Stimulated activated CD8-positive, alpha-beta memory T cell treated with anti-CD3 and anti-CD28 coated beads, Interleukin-7, amount 100 ng/mL, for 4 hours (primary cell): ENCODE data around the gene SLC28A3.

Experiments used
- DNase-seq, 2 donors: peaks; one replicate each; pipeline ENCODE4 v3.0.0-alpha.2; 2020; ENCODE audit warnings: low read depth in 2 of 2

SLC28A3 gene

DNA sequence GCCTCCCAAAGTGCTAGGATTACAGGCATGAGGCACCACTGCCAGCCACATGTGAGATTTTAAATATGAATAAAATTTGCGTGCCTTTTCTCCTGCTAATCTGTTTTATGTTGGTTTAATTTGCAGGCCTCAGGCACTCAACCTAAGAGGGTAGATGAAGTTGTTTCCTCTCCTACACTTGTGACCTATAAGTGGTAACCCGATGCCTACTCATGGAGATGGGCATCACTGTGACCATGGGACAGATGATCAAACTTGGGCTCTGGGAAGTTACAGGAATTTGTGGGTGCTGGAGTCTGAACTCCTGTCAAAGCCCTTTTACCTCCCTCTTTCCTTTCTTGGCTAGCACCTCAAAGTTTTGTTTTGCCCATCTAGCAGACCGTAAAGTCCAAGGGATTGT is 1.1 kb downstream of the SLC28A3 start:
- no peak for DNase-seq

DNA sequence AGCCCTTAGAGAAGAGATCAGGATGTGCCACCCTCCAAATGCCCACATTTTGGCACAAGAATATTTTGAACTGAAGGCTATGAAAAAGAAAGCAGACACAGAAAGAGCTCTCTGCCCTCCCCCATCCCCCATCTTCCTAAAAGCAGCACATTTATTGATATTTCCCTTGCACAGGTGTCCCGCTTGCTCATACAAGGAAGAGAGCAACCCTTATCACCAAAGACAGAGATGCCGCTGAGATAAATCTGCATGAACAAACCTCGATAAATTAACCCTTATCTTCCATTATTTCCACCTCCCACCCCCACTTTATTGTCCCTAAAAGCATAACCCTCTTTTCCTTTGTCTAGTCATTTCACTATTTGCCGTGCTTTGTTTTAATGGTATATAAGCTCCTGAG is 1.8 kb downstream of the SLC28A3 start:
- DNase-seq, result no peak

DNA sequence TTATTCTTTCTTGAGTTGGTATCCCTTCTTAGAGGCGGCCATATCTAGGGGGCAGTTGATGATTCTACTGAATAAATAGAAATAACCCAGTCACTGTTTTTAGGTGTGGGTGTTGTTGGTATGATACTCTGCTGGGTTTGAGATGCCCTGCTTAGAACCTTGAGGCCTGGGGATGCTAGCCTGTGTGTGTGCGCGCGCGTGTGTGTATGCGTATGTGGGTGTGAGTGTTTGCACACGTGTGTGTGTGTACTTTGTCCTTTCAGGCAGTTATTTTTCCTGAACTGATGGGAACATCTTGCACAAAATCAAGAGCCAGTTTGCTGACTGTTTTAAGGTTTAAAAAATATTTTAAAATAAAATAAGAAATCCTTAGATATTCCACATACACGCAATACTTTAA is 3.3 kb downstream of the SLC28A3 start:
- DNase-seq, result no peak

DNA sequence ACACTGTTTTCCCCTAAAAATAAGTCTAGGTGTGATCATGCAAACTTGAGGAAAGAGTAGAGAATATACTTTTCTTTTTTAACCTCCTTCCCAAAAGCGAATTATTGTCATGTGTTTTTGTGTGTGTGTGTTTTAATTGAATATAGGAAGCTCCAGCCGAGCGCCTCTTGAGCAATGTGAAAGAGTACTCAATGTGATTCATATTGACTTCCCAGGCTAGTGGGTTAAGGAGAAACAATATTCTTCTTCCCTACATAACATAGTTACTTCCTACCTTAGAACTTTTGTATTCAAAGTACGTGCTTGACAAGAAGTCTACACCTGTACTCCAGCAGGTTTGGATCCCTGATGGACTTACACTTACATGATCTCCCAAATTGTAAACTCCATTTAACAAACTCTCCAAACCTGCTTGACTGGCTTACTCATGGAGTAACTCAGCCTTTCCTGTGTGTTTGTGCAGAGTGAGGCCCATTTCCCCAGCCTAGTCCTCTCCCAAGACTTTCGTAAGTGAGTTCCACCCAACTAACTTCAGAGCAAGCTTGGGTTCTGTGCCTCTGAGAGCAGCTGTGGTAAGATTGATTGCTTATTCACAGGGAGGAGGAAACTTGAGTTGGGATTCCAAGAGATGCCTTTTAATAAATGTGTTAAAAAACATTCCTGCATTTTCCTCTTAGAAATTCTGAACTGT is 9.3 kb downstream of the SLC28A3 start:
- no peak for DNase-seq

DNA sequence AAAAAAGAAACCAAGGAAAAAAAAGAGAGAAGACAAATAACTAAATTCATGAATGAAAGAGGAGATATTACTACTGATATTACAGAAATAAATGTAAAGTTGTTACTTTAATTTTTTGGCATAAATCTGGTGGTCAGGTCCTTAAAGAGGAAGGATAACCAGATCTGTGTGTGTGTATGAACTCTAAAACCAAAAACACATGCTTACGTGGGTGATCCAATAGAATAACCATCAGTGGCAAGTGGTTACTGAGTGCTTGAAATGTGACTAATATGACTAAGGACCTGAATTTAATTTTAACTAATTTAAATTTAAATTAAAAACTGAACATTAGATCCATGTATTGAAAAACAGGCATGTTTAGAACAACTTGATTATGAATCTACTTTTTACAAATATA is 10.3 kb downstream of the SLC28A3 start:
- no peak for DNase-seq

DNA sequence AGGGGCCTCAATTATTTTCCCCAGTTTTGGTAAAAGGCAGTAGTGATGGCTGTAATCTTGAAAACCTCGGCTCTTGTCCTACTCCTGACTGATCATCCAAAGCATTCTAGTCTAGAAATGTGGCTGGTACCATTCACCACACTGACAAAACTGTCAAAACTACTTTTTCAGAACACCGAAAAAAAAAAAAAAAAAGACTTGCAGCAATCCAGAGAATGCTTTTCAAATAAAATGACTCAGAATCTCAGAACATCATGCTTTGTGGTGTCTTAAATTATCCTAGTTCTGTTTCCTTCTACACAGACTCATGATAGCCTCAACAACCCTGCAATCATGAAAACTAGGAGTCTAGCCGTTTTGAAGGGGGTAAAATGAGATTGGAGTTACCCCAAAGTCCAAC is 13.4 kb downstream of the SLC28A3 start:
- DNase-seq, result no peak

DNA sequence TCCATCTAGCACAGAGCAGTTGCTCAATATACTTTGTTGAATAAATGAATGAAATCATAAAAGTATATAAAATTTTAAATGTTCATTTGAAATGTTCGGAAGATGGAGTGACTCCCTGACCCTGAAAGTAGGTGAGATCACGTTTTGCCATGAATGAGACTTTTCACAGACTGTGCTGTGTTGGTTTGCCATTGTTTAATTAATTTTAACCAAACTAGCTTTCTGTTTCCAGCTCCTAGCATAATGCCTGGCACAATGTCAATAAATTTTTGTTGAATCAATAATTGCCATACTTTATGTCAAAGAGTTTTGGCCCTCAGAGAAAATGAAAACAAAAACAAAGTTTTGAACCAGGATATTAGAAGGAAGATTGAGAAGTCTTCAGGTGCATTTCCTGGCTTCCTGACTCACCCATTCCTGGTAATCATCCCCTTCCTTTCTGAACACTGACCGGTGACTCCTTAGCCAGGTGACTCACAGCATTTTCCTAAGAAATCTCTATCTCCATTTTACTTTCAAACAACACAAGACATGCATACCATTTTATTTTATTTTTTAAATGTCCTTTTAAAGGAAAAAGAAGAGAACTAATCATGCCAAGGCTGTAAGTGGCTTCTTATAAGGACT is 15.1 kb downstream of the SLC28A3 start:
- no peak for DNase-seq

DNA sequence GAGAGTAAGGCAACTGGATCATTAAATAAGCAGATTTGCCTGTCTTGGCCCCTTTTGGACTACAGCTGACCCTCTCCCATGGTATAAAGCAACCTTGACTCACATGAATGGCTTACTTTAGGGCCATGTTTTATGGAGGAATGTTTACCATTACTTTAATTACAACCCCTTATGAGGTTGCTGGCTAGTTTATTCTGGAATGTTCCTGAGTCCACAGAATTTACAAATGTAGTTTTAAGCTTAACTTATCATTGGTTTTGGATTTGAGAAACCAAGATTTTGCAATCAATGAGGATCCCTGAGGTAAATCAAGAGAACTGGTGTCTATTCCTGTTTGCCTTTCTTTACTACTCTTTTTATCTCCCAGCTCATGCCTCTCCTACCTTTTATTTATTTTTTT is 15.7 kb downstream of the SLC28A3 start:
- no peak for DNase-seq

DNA sequence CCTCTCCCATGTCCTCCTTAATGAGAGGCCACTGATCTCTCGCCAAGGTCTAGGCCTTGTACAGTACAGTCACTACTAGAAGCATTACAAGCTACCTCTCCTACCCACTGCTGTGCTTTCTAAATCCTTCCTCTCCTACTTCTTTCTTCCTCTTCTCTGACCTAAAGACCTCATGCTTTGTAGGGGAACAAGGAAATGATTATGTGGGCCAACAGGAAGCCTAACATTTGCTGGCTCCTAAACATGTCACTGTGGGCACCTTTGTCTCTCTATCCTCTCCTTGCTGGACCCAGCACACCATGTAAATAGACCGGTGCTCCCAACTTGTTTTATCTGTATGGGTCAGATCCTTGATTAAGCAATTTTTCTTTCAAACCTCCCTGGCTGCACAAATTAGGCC is 16.7 kb downstream of the SLC28A3 start:
- no peak for DNase-seq

DNA sequence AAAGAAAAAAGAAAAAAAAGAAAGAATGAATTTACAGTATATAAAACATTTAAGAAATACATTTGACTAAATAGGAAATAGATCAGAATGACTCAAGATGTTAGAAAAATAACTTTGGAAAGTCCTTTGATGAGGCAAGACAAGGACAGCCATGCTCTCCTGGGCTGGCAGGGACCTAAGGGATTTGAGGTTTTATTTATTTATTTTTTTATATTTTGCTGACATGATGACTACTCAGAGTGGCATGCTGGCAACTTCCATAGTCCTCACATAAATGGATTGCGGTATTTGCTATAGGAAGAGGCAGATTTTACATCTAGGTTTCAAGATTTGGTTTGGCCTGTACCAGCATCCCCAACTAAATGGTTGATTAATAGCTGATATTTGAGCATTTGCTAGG is 17.7 kb downstream of the SLC28A3 start:
- no peak for DNase-seq

DNA sequence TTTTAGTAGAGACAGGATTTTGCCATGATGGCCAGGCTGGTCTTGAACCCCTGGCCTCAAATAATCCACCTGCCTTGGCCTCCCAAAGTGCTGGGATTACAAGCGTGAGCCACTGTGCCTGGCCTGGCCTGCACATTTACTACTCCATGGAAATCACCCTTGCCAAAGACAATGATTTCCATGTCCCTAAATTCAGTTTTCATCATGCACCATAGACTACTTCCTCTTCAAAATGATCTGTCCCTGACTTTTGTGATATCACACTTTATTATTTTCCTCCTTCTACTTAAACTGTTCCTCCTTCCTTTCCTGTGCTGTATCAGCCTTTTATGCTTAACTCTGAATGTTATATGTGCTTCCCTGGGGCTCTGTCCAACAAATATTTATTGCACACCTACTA is 20.3 kb downstream of the SLC28A3 start:
- no peak for DNase-seq

DNA sequence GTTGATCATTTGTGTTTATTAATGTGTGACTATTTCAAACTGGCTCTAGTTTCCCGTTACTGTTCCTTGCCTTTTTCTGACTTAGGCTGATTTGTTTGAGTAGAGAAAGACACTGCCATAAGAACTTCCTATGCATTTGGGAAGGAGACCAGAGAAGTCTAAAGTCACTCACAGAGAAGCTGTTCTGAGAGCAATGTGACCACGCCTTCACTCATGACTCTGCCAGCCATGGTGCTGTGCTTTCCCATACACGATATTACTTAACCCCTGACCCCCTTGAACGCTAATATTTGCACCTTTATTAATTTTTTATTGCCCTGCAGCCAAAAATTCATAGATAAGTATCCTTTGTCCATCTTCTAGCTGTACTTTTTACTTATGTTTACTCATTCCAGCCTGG is 20.9 kb downstream of the SLC28A3 start:
- DNase-seq, result no peak

DNA sequence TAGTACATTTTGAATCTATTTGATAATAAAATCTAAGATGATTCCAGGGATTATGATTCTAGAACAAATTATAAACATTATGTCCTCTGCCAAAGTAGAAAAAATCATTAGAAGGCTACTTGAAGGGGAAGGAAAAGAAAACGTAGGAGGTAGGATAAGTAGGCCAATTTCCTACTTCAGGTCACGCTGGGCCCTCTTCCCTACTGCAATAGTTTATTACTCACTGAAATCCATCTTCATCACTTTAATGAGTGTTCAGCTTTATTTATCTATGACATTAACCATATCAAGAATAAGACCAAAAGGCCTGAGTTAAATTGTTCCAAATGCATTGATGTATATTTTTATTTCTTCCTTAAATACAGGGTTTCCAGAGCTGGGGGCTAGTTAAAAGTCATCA is 21.6 kb downstream of the SLC28A3 start:
- no peak for DNase-seq

DNA sequence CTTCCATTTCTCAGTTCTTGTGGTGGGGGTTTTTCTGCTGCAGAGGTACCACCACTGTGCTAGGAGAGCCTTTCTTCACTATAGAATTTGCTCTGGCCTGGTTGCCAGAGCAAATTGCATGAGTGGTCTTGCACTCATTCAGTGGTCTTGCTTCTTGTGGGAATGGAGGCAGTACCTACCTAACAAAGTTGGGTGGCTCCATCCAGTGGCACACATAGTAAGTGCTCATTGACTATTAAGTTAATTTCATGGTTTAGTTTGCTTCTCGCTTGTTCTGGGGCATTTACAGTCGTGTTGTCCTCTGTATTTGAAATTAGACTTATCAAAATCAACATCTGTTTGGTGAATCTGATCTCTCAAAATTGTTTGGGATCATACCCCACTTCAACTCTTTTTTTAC is 23.0 kb downstream of the SLC28A3 start:
- DNase-seq, result no peak

DNA sequence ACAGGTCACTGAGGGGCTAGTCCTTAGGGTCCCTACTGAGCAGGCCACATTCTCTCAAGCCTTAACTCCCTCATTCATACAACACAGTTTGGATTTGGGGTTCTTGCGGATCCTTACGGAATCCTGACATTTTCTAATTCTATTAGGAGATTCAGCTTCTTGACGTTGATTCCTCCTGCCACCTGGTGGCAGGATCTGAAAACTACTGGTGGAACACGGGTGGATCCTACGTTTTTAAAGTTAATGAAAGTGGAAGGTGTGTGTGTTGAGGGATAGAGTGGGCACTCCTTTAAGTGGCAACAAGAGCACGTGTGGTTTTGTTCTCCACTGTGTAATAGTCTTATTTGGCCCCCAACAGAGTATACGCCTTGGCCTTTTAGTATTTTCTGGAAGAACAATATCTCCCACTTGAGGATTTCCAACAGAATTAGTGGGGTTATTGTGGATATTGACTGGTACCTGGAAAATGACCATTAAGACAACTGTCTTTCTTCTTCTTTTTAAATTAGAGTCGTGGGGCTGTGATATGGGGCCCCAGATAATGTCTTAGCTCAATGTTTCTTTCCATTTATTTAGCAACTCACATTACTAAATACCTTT is 25.2 kb downstream of the SLC28A3 start:
- DNase-seq, result peak in 1 of 2 donors; percentile 12

DNA sequence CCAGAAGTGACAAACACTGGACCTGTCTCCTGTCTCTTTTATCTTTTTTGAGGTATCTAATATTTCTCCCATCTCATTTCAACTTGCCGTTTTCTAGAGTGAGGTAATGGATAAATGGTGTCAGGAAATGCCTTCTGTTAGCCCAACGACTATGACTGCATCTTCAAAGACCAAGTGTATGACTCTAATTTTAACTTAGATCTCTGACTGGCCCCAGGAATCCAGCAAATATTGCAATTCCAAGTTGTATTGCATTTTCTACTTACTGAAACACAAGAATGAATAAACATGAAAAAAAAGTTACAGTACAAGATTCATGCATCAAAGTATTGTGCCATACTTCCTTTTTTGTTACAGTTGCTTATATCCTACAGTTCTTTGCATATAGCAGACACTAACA is 26.3 kb downstream of the SLC28A3 start:
- no peak for DNase-seq

DNA sequence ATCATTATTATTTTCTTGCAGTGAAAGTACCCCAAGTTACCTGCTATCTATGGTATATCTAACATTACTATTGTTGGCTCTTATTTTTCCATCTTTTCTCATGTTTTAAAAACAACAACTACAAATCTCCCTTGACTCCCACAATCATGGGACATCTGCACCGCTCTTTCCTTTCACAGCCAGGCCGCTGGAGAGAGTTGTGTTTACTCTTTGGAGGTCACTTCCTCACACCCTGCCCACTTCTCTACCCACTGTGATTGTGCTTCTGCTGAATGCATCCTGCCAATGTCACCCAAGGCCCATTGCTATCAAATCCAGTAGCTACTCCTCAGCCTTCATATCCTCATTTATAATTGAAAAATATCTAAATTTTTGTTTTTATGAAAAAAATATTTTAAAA is 29.7 kb downstream of the SLC28A3 start:
- DNase-seq, result no peak

DNA sequence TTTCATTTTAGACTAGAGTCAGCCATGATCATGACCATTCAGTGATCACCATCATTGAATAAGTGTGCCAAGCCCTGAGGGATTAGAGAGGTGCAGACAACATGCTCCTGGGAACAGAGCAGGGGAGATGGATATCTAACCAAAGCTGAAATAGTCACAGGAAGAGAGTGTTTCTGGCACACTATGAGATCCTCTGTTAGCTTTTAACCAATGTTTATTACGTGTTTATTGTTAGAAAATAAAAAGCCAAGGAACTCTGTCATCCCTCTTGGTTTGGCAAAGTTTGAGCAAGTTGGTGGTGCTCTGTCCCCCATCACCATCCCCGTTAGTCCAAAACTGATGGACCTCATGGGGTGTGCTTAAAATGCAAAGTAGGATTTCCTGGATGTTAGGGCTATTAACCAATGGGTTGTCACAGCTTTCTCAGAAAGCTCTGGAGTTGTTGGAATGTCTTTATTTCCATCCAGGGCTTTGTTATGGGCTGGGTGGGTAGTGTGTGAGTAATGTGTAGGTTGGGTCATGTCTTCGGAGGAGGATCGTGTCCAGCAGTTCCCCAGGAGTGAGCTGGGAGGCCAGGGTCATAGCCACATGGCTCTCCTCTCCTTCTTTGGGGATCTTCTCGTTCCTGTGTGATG is 34.9 kb downstream of the SLC28A3 start:
- no peak for DNase-seq

DNA sequence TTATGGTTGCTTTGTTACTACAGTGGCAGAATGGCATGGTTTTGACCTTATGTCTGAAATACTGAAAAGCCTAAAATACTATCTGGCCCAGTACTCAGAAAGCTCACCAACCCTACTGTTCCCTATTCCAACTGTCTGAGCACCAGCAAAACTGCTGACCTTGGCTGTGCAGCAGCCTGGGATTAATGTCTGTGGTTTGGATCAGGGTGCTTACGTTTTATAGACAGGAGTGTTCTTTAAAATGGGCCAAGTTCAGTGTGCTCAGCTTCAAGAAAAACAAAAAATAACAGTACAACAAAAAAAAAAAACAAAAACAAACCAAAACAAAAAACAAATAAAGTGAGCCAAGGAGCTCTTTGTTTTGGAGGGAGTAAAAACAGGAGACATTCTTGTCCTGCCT is 36.4 kb downstream of the SLC28A3 start:
- DNase-seq, result no peak

DNA sequence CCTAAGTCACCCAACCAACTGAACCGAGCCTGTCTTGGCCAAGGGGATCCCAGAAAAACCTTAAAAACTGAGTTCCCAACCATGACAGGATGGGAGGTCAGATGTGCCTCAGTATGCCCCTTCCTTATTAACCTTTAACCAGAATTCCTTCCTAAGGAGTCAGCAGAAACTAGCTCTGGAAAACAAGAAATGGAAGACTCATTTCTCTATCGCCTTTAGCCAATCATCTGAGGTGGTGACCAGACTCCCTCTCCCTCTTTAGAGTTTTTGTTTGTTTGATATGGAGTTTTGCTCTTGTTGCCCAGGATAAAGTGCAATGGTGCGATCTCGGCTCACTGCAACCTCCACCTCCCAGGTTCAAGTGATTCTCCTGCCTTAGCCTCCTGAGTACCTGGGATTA is 37.5 kb downstream of the SLC28A3 start:
- DNase-seq, result no peak

DNA sequence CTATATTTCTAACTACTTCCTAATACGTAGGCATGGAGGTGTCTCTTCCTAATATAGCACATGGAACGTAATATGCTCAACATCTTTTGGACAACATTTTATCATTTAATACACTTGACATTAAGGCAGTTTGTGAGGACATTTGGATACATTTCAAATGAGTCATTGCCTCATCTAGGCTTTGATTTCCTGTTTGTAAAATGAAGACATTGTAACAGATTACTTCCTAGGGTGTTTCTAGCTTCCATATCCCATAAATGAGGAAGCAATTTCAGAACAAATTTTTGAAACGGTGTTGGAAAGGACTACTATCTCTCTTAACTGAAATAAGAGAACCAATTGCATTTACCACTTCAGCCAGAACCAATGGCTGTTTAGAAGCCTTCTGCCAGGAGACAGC is 38.7 kb downstream of the SLC28A3 start:
- no peak for DNase-seq

DNA sequence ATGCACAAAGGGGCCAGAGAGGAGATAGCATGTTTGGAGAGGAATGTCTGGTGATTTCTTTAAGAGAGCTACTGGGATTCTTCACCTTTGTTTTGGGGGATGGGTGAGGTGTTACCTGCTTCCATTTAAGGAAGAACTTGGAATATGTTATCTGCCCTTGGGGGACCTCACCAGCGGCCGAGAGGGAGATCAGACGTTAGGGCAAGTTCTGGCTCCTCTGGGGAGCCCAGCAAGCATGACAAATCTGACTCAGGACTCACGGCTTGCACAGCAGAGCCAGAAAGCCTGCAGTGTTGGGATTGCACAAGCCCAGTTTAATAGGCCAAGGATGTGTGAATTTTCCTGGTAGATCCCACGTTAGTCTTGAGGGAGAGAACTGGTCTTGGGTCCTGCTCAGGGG is 40.3 kb downstream of the SLC28A3 start:
- no peak for DNase-seq

DNA sequence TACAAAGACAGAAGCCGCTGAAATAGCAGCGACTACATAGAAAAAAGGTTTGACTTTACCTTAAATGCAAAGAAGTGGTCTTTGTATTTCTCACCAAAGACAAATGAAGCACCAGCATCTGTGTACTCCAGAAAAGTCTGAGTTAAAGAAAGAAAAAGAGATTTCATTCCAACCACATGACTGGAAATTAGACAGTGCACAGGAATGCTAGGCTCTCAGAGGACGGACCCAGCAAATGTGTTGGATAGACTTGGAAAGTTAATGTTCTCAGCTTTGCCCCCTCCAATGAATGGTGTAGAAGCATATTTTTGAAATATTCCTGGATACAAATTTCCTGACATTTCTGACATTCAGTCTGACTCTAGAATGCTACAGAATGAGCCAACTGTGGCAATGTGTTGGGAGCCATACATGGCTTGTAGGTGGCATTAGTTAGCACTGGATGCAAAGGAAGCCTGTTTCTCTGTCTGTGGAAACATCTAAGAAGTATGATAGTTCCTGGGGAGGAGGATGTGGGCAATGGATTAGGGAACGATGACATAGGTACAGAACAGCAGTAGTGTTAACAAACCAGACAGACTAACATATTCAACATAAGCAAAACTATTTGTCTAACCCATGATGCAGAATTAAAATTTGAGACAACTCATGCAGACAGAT is 43.3 kb downstream of the SLC28A3 start:
- DNase-seq, result no peak
